NCI-H82 (cell line): ENCODE data around the gene CELSR3.

ENCODE experiments used
- DNase-seq: peaks from one replicate; lab custom pipeline; 2025; lab: John Stamatoyannopoulos, UW

CELSR3 gene, protein sequence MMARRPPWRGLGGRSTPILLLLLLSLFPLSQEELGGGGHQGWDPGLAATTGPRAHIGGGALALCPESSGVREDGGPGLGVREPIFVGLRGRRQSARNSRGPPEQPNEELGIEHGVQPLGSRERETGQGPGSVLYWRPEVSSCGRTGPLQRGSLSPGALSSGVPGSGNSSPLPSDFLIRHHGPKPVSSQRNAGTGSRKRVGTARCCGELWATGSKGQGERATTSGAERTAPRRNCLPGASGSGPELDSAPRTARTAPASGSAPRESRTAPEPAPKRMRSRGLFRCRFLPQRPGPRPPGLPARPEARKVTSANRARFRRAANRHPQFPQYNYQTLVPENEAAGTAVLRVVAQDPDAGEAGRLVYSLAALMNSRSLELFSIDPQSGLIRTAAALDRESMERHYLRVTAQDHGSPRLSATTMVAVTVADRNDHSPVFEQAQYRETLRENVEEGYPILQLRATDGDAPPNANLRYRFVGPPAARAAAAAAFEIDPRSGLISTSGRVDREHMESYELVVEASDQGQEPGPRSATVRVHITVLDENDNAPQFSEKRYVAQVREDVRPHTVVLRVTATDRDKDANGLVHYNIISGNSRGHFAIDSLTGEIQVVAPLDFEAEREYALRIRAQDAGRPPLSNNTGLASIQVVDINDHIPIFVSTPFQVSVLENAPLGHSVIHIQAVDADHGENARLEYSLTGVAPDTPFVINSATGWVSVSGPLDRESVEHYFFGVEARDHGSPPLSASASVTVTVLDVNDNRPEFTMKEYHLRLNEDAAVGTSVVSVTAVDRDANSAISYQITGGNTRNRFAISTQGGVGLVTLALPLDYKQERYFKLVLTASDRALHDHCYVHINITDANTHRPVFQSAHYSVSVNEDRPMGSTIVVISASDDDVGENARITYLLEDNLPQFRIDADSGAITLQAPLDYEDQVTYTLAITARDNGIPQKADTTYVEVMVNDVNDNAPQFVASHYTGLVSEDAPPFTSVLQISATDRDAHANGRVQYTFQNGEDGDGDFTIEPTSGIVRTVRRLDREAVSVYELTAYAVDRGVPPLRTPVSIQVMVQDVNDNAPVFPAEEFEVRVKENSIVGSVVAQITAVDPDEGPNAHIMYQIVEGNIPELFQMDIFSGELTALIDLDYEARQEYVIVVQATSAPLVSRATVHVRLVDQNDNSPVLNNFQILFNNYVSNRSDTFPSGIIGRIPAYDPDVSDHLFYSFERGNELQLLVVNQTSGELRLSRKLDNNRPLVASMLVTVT (N-terminal part only)

DNA sequence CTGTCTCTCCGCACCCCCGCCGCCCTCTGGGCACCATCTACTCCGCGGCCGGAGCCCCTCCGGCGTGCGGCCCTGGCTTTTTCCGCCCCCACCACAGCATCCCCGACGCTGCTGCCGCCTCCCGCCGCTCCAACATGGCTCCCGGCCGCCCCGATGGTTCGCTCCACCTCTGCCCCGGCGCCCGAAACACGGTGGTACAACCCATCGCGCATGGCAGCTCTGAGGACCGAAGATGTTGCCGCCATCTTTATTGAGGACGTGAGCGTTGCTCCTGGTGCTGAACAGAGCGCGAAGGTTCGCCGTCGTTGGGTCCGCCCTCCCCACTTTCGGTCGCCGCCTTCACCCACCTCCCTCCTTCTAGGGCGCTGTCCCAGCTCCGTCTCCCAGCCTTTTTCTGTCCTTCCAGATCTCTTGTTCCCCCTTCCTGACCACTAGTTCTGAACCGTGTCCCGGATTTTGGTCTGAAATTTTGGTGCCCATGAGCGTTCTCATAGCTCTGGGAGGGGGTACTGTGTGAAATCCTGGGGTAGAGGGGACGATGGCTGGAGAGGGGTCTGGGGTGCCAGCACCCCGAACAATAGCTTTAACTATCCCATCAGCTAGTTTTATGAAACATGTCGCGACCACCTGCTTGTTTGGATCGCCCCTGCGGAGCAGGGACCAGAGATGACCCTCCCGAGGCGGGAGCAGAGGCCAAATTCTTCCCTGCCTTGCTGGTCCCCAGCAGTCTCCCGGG, at the start of gene CELSR3:
Gene CELSR3 (minus strand): TSS at position 134 of the 736 bp plus-strand sequence. CDS start 252 bp downstream, outside the sequence.
- peak; percentile 66 for DNase-seq

GRCh38 chr3:48711727-48712126, 49.0 kb upstream of the CELSR3 start:
- DNase-seq, result no peak

GRCh38 chr3:48709051-48709461, 46.4 kb upstream of the CELSR3 start:
- no peak for DNase-seq

GRCh38 chr3:48708481-48708889, 45.8 kb upstream of the CELSR3 start:
- DNase-seq, result no peak

- no peak for DNase-seq
Measured at GRCh38 chr3:48707157-48707556, 44.5 kb upstream of the CELSR3 start.

DNA sequence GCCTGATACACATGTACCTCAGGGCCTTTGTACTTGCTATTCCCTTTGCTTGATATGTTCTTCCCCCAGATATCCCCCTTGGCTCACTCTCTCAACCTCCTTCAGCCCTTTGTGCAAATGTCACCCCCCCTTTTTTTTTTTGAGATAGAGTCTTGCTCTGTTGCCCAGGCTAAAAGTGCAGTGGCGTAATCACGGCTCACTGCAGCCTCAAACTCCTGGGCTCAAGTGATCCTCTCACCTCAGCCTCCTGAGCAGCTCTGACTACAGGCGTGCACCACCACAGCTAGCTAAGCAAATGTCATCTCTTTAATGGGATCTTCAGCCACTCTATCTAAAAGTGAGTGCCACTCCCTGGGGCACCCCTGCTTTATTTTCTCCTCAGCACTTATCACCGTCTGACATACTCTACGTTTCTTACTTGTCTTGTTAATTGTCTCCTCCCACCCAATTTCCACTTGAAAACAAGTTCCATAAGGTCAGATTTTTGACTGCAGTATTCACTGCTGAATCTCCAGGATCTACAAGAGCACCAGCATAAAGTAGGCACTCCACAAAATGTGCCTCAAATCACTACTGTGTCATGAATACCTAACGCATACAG, 39.7 kb upstream of the CELSR3 start:
- no peak for DNase-seq

DNA sequence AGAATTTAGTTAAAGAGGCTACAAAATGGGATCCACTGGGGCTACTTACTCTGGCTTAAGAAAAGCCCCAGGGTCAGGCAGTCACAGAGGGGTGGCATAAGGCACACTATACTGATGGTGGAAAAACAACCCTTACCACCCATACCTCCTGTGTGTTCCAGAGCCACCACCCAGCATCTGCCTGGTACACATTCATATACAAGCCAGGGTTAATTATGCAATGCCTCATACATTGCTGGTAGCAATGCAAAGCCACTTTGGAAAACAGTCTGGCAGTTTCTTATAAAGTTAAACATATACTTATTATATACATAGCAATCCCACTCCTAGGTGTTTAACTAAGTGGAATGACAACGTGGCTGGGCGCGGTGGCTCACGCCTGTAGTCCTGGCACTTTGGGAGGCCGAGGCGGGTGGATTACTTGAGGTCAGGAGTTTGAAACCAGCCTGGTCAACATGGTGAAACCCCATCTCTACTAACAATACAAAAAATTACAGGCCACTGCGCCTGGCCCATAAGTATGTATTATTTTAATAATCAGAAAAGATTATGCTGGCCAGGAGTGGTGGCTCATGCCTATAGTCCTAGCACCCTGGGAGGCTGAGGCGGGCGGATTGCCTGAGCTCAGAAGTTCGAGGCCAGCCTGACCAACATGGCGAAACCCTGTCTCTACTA, 38.2 kb upstream of the CELSR3 start:
- peak; percentile 13 for DNase-seq

GRCh38 chr3:48698891-48699290, 36.2 kb upstream of the CELSR3 start:
- DNase-seq, result no peak

DNA sequence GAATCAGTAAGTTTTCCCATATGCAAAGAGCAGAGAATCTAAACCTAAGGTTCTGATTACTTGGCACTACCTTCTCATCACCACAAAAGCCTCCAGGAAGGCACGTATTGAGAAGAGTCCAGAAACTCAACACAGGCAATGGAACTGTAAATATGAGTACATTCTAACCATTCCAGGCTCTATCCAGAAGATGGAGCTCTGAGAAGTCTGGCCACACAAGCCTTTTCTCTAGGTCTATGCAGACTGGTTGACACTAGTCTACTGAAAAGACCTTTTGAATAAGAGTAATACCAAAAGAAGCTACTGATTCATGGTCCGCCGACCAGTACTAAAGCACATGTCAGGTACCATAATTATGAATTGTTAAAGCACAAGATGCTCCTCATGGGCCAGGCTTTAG, 35.3 kb upstream of the CELSR3 start:
- DNase-seq, result no peak

- DNase-seq, result no peak
Measured at GRCh38 chr3:48696601-48697000, 33.9 kb upstream of the CELSR3 start.

- DNase-seq, result no peak
Measured at GRCh38 chr3:48696156-48696555, 33.5 kb upstream of the CELSR3 start.

DNA sequence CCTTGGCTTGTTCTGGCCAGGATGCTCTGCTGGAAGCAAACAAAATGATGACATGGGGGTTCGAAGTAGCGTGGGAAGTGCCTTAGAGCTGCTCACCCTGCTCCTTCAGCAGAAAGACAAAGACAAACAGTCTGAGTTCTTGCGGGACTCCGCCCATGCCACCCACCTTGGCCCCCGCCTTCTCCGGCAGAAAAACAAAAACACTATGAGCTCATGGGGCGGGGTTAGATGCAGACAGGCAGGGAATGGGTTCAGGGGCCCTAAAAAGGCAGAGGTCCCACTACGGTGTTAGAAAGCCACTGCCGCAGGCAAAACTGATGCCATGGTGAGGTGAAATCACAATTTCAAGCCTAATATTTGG, 32.7 kb upstream of the CELSR3 start:
- no peak for DNase-seq

- no peak for DNase-seq
Measured at GRCh38 chr3:48694610-48695392, 32.1 kb upstream of the CELSR3 start.

- DNase-seq, result no peak
Measured at GRCh38 chr3:48693826-48694225, 31.1 kb upstream of the CELSR3 start.

DNA sequence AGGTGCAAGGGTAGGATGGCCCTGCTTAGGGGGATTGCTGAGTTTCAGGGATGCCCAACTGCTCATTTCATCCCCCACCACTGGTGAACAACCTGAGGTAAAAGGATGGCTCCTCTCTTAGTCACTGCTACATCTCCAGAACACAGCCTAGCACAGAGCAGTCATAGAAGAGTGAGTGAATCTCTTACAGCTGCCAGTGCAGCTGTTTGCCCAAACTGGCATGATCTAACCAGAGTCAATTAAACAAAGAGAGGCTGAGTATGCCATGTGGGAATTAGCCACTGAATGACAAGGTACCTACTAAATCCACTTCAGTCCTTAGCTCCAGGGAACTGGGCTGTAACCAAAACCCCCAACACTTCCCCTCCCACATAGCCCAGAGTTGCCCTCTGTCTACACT, 29.9 kb upstream of the CELSR3 start:
- DNase-seq, result no peak

DNA sequence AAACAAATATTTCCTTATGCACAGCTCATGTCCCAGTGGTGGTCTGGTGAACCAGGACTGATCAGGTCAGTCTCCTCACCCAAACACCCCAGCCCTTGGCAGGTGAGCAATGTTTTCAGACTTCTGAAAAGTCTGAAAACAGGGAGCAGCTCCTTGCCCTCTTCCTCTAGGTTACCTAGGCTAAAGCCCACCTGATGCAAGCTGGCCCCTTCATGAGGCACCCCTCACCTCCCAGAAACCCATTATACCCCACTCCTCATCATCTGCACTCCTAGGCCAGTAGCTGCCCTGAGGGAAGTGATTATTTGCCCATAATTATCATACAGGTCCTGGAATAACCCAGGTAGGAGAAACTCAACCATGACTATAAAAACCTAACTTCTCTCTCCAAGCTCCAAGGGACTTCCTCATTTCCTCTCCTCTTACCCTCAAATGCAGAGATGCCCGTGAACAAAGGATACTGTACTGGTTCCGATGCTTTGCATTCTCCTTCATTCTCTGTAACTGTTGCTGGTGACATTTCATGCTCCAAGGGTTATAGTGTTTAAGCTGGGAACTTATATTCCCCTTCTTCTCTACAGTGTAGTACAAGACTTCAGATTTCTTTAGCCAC, 28.3 kb upstream of the CELSR3 start:
- no peak for DNase-seq

GRCh38 chr3:48689384-48689783, 26.7 kb upstream of the CELSR3 start:
- DNase-seq, result no peak

- no peak for DNase-seq
Measured at GRCh38 chr3:48688737-48689075, 26.0 kb upstream of the CELSR3 start.

DNA sequence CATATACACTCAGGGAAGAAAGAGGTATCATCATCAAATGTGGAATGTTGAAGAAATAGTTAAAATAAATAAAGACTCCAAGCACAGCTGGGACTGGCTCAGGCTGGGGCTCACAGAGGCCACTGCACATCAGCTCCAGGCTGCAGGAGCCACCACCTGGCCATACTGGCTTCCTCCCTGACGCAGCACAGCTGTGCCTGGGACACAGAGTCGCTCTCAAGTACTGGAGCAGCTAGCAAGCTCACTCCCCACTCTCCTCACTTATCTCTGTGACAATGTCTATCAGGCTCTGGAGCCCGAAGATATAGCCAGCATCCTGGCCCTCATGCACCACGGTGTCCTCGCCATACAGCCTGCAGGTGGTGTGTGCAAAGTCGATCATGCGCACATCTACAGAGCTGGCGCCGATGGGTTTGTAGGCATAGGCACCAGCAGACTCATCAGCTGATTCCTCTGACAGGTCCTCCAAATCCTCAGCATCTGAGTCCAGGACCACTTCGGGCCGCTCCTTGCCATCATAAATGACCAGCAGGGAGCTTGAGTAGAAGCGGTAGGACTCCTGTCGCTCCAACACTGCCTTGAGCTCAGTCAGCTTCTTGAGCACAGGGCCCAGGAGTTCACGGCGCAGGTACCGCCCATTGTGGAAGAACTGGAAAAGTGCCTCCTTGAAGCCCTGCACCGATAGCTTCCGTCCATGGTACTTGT, 25.5 kb upstream of the CELSR3 start:
- peak; percentile 16 for DNase-seq
